GM12891 (cell line): ENCODE data around the gene FNDC10.
A peak's percentile ranks its signal among the peaks of the same experiment; 100 is the strongest.

ENCODE experiments used
- PAX5 ChIP-seq: IDR thresholded peaks from 2 replicates; pipeline ENCODE4 v1.6.1; 2011; ENCODE audit warnings: low read length, moderate library complexity, mild to moderate bottlenecking; ENCODE audit not compliant: insufficient read depth, severe bottlenecking
- POLR2A ChIP-seq: IDR thresholded peaks from 2 replicates; pipeline ENCODE4 v1.6.1; 2011; ENCODE audit warnings: low read depth, low read length, control low read depth
- POLR2AphosphoS5 ChIP-seq: IDR thresholded peaks from 2 replicates; pipeline ENCODE4 v1.6.1; 2011; ENCODE audit warnings: low read depth, low read length, control low read depth
- POU2F2 ChIP-seq: IDR thresholded peaks from 2 replicates; pipeline ENCODE4 v1.6.1; 2011; ENCODE audit warnings: low read depth, mild to moderate bottlenecking, control low read depth, low read length, moderate library complexity
- SPI1 ChIP-seq: IDR thresholded peaks from 2 replicates; pipeline ENCODE4 v1.6.1; 2011; ENCODE audit warnings: low read depth, low read length, control low read depth

DNA sequence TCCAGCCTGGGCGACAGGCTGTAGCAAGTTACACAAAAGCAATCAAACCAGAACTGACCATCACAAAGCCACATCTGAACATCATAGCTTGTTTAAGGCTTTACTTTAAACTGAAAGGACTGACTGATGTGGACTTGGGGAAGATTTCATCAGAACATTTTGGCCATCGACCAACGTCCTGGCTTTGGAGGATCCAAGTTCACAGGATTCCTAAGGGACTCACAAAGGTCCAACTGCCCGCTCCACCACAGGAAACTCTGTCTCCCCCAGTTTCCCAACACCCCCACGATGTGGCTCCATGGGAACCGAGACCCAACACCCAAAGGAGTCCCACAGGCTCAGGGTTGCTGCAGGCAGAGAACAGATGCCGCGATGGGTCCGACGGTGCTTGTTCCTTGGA is 34.6 kb downstream of the FNDC10 start:
- TF ChIP-seq SPI1 (no peak), POLR2AphosphoS5 (peak; percentile 52; the same call in 1 of the 2 replicates), POLR2A (0 out of 2 replicates have a peak, but pooled peaks have one; percentile 23), POU2F2 (no peak), PAX5 (no peak)
